ENCODE data around the gene FRY. TPM values are rescaled to one million over a fixed set of nuclear protein-coding genes. Genes with fewer than 3 reads are reported as not detected.

FRY gene
- 0.39 TPM for polyA plus RNA-seq (2012; ENCODE audit: insufficient read length, low read depth)

DNA sequence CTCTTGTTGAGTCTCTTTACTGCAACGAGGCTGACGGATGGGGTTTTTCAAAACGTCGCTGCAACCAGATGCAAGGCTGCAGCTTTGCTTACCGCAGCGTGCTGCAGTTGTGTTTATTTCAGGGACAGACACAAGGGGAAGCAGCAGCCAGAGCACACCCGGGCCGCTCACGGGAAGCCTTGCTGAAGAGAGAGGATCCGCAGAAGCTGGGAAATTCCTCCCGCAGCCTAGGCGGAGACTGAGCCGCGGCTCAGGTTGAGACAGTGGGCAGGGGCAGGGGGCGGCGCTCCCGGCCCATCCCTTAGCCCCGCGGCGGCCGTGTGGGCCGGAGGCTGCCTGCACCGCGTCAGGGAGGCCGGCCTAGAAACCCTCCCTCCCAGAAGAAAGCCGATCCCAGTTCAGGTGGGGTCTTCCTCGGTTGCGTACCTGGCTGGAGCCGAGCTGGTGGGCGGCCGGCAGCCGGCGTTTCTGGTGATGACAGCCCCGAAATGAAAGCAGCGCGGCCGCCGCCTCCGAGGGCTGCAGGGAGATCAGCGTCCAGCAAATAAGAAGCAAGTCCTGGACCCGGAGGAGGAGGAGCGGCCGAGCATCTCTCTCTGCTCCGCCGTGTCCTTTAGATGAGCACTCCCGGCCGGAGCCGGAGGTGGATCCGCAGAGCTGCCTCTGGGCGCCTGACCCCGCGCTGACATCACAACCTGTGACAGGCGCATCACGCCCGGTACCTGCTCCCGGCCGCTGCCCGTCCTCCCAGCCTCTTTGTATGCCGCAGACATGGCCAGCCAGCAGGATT lies at the start of gene FRY:
TSS of gene FRY (plus strand) at position 750 of the 790 bp plus-strand sequence. CDS start at position 772, 22 bp downstream.
- no peak for TF ChIP-seq FOXP2 (optimal IDR thresholded peaks at IDR 0.05; ENCODE audit: borderline replicate concordance, extremely low read depth, extremely low read length, insufficient read depth)
- TF ChIP-seq SIN3A (IDR thresholded peaks at IDR 0.05; ENCODE audit: borderline replicate concordance, insufficient read depth, low read length), result no peak
- TF ChIP-seq, protein P1, sequence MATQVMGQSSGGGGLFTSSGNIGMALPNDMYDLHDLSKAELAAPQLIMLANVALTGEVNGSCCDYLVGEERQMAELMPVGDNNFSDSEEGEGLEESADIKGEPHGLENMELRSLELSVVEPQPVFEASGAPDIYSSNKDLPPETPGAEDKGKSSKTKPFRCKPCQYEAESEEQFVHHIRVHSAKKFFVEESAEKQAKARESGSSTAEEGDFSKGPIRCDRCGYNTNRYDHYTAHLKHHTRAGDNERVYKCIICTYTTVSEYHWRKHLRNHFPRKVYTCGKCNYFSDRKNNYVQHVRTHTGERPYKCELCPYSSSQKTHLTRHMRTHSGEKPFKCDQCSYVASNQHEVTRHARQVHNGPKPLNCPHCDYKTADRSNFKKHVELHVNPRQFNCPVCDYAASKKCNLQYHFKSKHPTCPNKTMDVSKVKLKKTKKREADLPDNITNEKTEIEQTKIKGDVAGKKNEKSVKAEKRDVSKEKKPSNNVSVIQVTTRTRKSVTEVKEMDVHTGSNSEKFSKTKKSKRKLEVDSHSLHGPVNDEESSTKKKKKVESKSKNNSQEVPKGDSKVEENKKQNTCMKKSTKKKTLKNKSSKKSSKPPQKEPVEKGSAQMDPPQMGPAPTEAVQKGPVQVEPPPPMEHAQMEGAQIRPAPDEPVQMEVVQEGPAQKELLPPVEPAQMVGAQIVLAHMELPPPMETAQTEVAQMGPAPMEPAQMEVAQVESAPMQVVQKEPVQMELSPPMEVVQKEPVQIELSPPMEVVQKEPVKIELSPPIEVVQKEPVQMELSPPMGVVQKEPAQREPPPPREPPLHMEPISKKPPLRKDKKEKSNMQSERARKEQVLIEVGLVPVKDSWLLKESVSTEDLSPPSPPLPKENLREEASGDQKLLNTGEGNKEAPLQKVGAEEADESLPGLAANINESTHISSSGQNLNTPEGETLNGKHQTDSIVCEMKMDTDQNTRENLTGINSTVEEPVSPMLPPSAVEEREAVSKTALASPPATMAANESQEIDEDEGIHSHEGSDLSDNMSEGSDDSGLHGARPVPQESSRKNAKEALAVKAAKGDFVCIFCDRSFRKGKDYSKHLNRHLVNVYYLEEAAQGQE (IDR thresholded peaks at IDR 0.05; ENCODE audit: insufficient read depth in 1 of 2, low read depth in 2 of 2, low read length in 2 of 2), result no peak
- no peak for TF ChIP-seq TAF1 (IDR thresholded peaks at IDR 0.05; ENCODE audit: borderline replicate concordance, insufficient read depth, low read length)
- TF ChIP-seq POLR2AphosphoS5 (IDR thresholded peaks at IDR 0.05; ENCODE audit: low read depth, low read length), result no peak

DNA sequence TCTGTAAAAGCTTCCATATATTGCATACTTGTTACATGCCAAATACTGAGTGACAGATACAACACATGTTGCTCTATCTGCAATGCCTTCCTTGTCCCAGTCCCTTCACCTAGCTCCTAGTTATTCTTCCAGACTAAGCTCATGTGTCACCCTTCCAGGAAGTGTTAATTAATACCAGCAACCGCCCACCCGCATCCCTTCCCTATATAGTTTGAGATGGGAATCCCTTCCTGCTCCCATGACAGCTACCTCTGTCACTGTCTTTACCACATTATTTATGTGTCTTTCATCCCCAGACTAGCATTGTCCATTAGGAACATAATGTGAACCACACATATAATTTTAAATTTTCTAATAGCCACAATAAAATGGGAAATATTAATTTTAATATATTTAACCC lies 49.5 kb upstream of the FRY start:
- TF ChIP-seq FOXP2 (optimal IDR thresholded peaks at IDR 0.05; ENCODE audit: borderline replicate concordance, extremely low read depth, extremely low read length, insufficient read depth) (no peak), SIN3A (IDR thresholded peaks at IDR 0.05; ENCODE audit: borderline replicate concordance, insufficient read depth, low read length) (no peak), TAF1 (IDR thresholded peaks at IDR 0.05; ENCODE audit: borderline replicate concordance, insufficient read depth, low read length) (no peak), POLR2AphosphoS5 (IDR thresholded peaks at IDR 0.05; ENCODE audit: low read depth, low read length) (no peak)
- TF ChIP-seq, protein P1 (IDR thresholded peaks at IDR 0.05; ENCODE audit: insufficient read depth in 1 of 2, low read depth in 2 of 2, low read length in 2 of 2), result no peak

DNA sequence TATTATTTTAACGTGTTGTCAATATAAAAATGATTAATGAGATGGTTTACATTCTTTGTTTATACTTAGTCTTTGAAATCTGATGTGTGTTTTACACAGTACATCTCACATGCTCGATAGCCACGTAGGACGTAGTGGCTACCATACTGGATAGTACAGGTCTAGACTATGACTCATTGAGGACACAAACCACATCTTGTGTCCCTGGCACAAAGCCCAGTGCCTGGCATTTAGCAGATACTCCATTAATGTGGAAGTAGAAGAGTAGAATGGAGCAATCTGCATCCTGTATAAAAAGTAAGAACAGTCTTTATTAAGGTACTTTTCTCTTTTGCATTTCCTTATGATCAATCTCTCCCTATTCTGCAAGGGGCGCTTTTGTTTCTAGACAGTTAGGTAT lies 49.0 kb upstream of the FRY start:
- TF ChIP-seq, protein P1 (IDR thresholded peaks at IDR 0.05; ENCODE audit: insufficient read depth in 1 of 2, low read depth in 2 of 2, low read length in 2 of 2), result no peak
- TF ChIP-seq SIN3A (IDR thresholded peaks at IDR 0.05; ENCODE audit: borderline replicate concordance, insufficient read depth, low read length), result no peak
- no peak for TF ChIP-seq POLR2AphosphoS5 (IDR thresholded peaks at IDR 0.05; ENCODE audit: low read depth, low read length)
- no peak for TF ChIP-seq FOXP2 (optimal IDR thresholded peaks at IDR 0.05; ENCODE audit: borderline replicate concordance, extremely low read depth, extremely low read length, insufficient read depth)
- no peak for TF ChIP-seq TAF1 (IDR thresholded peaks at IDR 0.05; ENCODE audit: borderline replicate concordance, insufficient read depth, low read length)

DNA sequence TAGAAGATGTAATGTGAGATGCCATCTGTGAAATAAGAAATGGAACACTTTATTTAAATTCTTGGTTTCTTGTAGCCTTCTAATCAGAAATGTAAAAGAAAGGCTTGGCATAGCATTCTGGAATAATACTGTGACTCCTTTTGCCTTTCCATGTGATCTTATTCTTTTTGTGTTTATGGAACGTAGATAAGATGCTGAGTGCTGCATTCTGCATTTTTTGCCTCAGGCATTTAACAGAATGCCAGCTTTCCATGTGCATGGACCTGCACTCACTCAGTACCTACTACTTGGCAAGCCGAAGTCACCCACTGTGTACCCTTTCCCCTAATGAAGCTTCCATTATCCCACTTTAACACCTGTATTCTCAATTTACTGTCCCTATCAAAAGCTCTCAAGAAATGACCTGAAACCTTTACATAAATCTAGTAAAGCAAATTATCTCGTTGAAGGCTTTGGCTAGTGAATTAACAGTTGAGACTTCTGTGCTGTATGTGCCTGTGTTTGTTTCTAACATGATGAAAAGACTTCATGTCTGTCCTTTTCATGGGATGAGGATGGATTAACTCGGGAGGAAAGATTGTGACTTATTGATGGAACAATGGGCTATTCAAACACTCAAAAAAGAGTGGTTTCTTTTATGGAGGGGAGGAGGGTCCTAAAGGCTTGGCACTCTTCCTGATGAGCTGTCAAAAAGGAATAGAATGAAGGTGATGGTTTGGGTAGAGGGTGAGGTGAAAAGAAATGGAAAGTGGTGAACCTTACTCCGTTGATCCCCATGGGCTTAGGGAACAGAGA lies 44.7 kb upstream of the FRY start:
- no peak for TF ChIP-seq POLR2AphosphoS5 (IDR thresholded peaks at IDR 0.05; ENCODE audit: low read depth, low read length)
- TF ChIP-seq TAF1 (IDR thresholded peaks at IDR 0.05; ENCODE audit: borderline replicate concordance, insufficient read depth, low read length), result no peak
- TF ChIP-seq SIN3A (IDR thresholded peaks at IDR 0.05; ENCODE audit: borderline replicate concordance, insufficient read depth, low read length), result no peak
- TF ChIP-seq FOXP2 (optimal IDR thresholded peaks at IDR 0.05; ENCODE audit: borderline replicate concordance, extremely low read depth, extremely low read length, insufficient read depth), result no peak
- TF ChIP-seq, protein P1 (IDR thresholded peaks at IDR 0.05; ENCODE audit: insufficient read depth in 1 of 2, low read depth in 2 of 2, low read length in 2 of 2), result no peak
